GM12864 (cell line): Measurements from ENCODE around the gene VCL.

Experiments used
- DNase-seq: peaks from one replicate; pipeline ENCODE4 v3.0.0-alpha.2; 2011; ENCODE audit warnings: low read depth
- H3K4me3 ChIP-seq: 2 replicates; pipeline ENCODE4 v1.5.1; 2011; ENCODE audit warnings: mild to moderate bottlenecking, low read depth, low read length, control low read depth
- TF ChIP-seq, protein P1 (sequence below): IDR thresholded peaks from 2 replicates; pipeline ENCODE4 v1.5.1; 2011; ENCODE audit warnings: low read depth, mild to moderate bottlenecking, moderate library complexity, low read length, control low read depth, inconsistent platforms; ENCODE audit errors: missing control alignments

VCL gene

DNA sequence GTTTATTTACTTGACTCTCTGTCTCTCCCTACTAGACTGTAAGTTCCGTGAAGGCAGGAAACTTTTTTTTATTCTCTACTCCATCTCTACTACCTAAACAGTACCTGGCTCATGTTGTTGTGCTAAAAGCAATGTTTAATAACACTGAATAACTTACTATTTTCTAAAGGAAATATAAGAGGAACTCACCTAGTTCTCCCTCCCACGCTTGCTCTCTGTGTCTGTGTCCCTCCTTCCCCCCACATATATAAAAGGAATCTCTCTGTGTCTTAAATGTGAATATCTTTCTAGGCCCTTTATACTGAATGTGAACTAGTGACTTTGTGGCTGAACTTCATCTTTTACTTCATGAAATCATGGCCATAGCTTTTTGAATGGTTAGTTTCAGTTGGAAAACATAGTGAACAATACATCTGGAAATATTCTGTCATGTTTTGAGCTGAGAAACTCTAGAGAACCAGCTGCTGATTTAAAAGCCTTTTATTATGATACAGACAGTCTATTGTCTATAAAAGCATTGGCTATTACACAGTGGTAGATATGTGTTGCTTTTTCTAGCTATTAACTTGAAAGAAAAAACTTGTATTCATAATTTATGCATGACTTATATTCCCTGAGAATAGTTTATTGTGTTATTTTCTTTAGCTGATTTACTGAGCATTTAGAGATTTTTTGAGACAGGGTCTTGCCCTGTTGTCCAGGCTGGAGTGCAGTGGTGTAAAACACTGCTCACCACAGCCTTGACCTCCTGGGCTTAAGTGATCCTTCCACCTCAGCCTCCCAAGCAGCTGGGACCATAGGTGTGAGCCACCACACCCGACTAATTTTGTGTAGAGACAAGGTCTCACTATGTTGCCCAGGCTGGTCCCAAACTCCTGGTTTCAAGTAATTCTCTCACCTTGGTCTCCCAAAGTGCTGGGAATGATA, 42.5 kb downstream of the VCL start:
- no peak for DNase-seq
- H3K4me3 ChIP-seq = no peak overlapping the region
- TF ChIP-seq, protein P1, sequence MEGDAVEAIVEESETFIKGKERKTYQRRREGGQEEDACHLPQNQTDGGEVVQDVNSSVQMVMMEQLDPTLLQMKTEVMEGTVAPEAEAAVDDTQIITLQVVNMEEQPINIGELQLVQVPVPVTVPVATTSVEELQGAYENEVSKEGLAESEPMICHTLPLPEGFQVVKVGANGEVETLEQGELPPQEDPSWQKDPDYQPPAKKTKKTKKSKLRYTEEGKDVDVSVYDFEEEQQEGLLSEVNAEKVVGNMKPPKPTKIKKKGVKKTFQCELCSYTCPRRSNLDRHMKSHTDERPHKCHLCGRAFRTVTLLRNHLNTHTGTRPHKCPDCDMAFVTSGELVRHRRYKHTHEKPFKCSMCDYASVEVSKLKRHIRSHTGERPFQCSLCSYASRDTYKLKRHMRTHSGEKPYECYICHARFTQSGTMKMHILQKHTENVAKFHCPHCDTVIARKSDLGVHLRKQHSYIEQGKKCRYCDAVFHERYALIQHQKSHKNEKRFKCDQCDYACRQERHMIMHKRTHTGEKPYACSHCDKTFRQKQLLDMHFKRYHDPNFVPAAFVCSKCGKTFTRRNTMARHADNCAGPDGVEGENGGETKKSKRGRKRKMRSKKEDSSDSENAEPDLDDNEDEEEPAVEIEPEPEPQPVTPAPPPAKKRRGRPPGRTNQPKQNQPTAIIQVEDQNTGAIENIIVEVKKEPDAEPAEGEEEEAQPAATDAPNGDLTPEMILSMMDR = no peak

DNA sequence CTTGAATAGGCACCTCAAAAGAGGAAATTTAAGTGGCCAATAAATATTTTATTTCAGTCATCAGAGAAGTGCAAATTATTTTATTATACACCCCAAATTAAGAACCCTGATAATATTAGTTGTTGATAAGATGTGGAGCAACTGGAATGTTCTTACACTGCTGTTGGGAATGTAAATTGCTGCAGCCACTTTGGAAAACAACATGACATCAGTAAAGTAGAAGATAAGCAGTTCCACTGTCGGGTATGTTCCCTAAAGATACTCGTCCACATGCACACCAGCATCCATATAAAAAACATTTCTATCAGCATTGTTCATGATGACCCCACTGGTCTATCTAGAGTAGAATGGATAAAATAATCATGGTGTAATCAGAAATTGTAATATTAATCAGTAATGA, 46.5 kb downstream of the VCL start:
- TF ChIP-seq, protein P1 = no peak
- no peak for DNase-seq
- H3K4me3 ChIP-seq = no peak overlapping the region

DNA sequence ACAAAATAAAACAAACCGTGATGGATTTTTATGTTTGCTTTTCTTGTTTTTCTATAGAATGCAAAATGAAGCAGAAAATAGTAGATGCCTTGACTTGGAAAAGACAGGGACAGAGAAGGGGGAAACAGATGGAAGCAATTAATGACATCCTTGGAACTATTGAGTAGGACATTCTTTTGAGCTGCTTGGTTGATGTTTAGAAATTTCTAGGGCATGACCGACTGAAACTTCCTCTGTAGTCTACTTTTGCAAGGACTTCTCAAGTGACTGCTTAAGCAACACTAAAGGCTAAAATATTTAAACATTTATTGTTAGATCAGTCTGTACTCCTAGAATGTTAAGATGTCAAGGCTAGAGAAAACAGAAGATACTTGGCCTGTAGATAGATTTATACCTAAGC, 49.4 kb downstream of the VCL start:
- TF ChIP-seq, protein P1 = no peak
- no peak for DNase-seq
- no peak overlapping the region for H3K4me3 ChIP-seq

DNA sequence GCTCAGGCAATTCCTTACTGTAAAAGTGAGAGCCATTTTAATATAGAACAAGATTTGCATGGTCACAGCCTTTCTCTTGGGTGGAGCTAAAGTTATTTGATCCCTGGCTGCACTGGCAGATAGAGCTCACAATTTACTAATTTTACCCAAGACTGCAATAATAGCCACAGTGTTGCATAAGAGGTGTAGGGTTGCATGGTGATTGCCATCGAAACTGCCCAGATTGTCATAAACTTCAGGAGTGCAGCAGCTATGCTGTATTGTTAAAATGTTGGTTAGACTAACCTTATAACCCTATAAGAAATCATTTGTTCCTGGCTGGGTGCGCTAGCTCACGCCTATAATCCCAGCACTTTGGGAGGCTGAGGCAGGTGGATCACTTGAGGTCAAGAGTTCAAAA, 50.0 kb downstream of the VCL start:
- TF ChIP-seq, protein P1 = no peak
- H3K4me3 ChIP-seq = no peak overlapping the region
- DNase-seq = no peak

DNA sequence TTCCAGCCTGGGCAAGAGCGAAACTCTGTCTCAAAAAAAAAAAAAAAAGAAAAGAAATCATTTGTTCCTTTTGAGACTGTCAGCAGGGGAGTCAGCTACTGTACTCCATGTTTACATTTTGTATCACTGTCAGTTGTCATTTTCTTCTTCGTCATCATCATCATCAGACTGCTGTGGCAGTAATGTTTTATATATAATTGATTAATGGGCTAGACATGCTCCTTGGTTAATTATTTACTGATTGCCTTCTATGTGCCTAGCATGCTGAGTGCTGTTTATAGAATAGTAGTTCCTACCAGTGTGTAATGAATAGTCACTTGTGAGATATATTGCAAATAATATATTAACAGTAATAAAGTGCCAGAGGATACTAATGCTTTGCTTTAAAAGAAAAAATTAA, 50.5 kb downstream of the VCL start:
- H3K4me3 ChIP-seq = no peak overlapping the region
- TF ChIP-seq, protein P1 = no peak
- no peak for DNase-seq

DNA sequence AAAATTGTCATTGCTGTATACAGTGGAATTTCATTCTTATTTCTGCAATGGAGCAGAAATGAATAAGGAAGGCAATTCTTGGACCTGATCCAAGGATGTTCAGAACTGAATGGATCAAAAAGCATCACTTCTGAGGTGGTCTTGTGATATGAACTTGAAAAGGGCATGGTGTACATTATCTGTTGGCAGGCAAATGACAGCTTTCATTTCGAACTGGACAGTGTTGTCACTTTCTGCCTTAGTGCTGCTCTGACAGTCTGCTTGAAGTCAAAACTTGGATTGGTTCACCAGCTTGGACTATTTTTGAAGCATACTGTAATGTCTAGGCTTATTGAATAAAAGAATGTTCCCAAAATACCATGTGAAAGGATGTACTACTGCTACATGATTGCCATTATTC, 52.0 kb downstream of the VCL start:
- no peak for DNase-seq
- TF ChIP-seq, protein P1 = no peak
- H3K4me3 ChIP-seq = no peak overlapping the region

DNA sequence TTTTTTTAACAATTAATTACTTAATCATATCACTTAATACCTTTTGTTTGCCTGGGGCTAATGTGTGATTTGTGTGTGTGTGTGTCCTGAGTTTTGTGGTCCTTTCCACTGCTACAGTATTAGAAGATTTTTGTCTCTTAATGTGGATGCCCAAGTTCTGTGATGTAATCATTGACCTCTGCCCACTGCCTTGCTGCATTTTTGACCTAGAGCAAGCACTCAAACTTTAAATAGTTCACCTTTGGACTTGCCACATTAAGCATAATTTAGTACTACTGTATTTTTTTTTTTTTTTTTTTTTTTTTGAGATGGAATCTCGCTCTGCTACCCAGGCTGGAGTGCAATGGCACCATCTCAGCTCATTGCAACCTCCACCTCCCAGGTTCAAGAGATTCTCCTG, 52.7 kb downstream of the VCL start:
- H3K4me3 ChIP-seq = no peak overlapping the region
- TF ChIP-seq, protein P1 = no peak
- no peak for DNase-seq
